ENCODE measurements around the gene LRP3.
"Not testable (repeated sequence)": the region's sequence is repeated elsewhere in the genome, so short reads cannot be mapped to it uniquely, and the experiment has no call there.

The LRP3 gene

GRCh38 chr19:33157906-33158305 lies 36.2 kb upstream of the LRP3 start:
- no peak overlapping the region for H3K4me3 ChIP-seq (ENCODE audit: low read depth, low read length)
- no peak for TF ChIP-seq CTCF (conservative IDR thresholded peaks at IDR 0.05; ENCODE audit: low read depth, low read length)
- DNase-seq (ENCODE audit: low read depth) = no peak

- no peak for TF ChIP-seq CTCF (conservative IDR thresholded peaks at IDR 0.05; ENCODE audit: low read depth, low read length)
Measured at GRCh38 chr19:33158365-33158764, 35.8 kb upstream of the LRP3 start.

GRCh38 chr19:33159149-33159548 lies 35.0 kb upstream of the LRP3 start:
- TF ChIP-seq CTCF (conservative IDR thresholded peaks at IDR 0.05; ENCODE audit: low read depth, low read length) = no peak
- no peak overlapping the region for H3K4me3 ChIP-seq (ENCODE audit: low read depth, low read length)
- no peak for DNase-seq (ENCODE audit: low read depth)

More at GRCh38 chr19:33158365-33158764, 35.8 kb upstream of the LRP3 start:
- no peak for DNase-seq (ENCODE audit: low read depth)
- no peak overlapping the region for H3K4me3 ChIP-seq (ENCODE audit: low read depth, low read length)

- DNase-seq (ENCODE audit: low read depth) = no peak
- no peak overlapping the region for H3K4me3 ChIP-seq (ENCODE audit: low read depth, low read length)
- TF ChIP-seq CTCF (conservative IDR thresholded peaks at IDR 0.05; ENCODE audit: low read depth, low read length) = no peak
Measured at GRCh38 chr19:33159893-33160292, 34.2 kb upstream of the LRP3 start.

GRCh38 chr19:33161201-33161600 lies 32.9 kb upstream of the LRP3 start:
- no peak for DNase-seq (ENCODE audit: low read depth)
- no peak for TF ChIP-seq CTCF (conservative IDR thresholded peaks at IDR 0.05; ENCODE audit: low read depth, low read length)
- no peak overlapping the region for H3K4me3 ChIP-seq (ENCODE audit: low read depth, low read length)

- DNase-seq (ENCODE audit: low read depth) = no peak
- TF ChIP-seq CTCF (conservative IDR thresholded peaks at IDR 0.05; ENCODE audit: low read depth, low read length) = no peak
- H3K4me3 ChIP-seq (ENCODE audit: low read depth, low read length) = no peak overlapping the region
Measured at GRCh38 chr19:33163481-33163880, 30.6 kb upstream of the LRP3 start.

- H3K4me3 ChIP-seq (ENCODE audit: low read depth, low read length); DNase-seq (ENCODE audit: low read depth): not testable (repeated sequence)
Measured at GRCh38 chr19:33166037-33166436, 28.1 kb upstream of the LRP3 start.

- H3K4me3 ChIP-seq (ENCODE audit: low read depth, low read length) = no peak overlapping the region
- no peak for DNase-seq (ENCODE audit: low read depth)
- TF ChIP-seq CTCF (conservative IDR thresholded peaks at IDR 0.05; ENCODE audit: low read depth, low read length) = no peak
Measured at GRCh38 chr19:33167438-33167837, 26.7 kb upstream of the LRP3 start.

Measured in choroid plexus epithelial cell (primary cell).